Erythroblast (primary cell): ENCODE data around the gene ARID4B.
"Not testable (repeated sequence)": the region's sequence is repeated elsewhere in the genome, so short reads cannot be mapped to it uniquely, and the experiment has no call there.

Experiments used
- GATA1 ChIP-seq: IDR thresholded peaks from 2 replicates; pipeline ENCODE4 v1.6.1; 2011; ENCODE audit warnings: low read depth, mild to moderate bottlenecking, control low read depth, low read length, moderate library complexity
- POLR2A ChIP-seq: IDR thresholded peaks from 2 replicates; pipeline ENCODE4 v1.6.1; 2011; ENCODE audit warnings: mild to moderate bottlenecking, low read length

- not testable (repeated sequence) for TF ChIP-seq POLR2A, GATA1
Observed at GRCh38 chr1:235258068-235258467, 69.9 kb downstream of the ARID4B start.
